ENCODE results near the gene TPCN2. TPM values are rescaled to one million over a fixed set of nuclear protein-coding genes. Genes with fewer than 3 reads are reported as not detected.

Gene TPCN2
- total RNA-seq, 1 experiment from 2014 or later: 63.6 TPM

GRCh38 chr11:69013009-69013951 is 35.5 kb upstream of the TPCN2 start, which contains the start of gene MRGPRF:
Gene MRGPRF, minus strand, starts transcription at chr11:69013246. Its CDS starts 3,345 bp downstream, at chr11:69009901.
- Mint-ChIP-seq H3K9me3 (ENCODE audit: unreplicated experiment) (peaks cover 10% of the 10 kb centered on the region), H3K4me1 (ENCODE audit: low read depth, unreplicated experiment) (peaks cover 12% of the 10 kb centered on the region), H3K36me3 (ENCODE audit: insufficient read depth, unreplicated experiment) (peaks cover 6% of the 10 kb centered on the region), H3K4me3 (ENCODE audit: unreplicated experiment) (no peak within 1 kb of the TSS), H3K27ac (ENCODE audit: unreplicated experiment) (peak within 1 kb of the TSS; percentile 5), H3K27me3 (ENCODE audit: insufficient read depth, unreplicated experiment) (no peaks in the 10 kb centered on the region)
- DNase-seq: peak in 1 of 2 experiments; percentile 35
- Histone ChIP-seq H3K9me3 (no peaks in the 10 kb centered on the region), H3K4me3 (ENCODE audit: low read depth, low read length) (no peak within 1 kb of the TSS), H3K27me3 (replicated peaks; ENCODE audit: control insufficient read depth, insufficient read depth, low read length) (no peaks in the 10 kb centered on the region), H3K4me1 (peaks cover 38% of the 10 kb centered on the region), H3K36me3 (ENCODE audit: control insufficient read depth, insufficient read depth, low read length) (no peaks in the 10 kb centered on the region)
- POLR2A ChIA-PET: no interaction called here
- intact Hi-C loops (cut with micrococcal nuclease; ENCODE audit: unreplicated experiment): no loop called here
- TF ChIP-seq CTCF (IDR thresholded peaks at IDR 0.05; ENCODE audit: insufficient read depth in 1 of 2, low read depth in 1 of 2, low read length in 1 of 2, severe bottlenecking in 1 of 2, unreplicated experiment in 1 of 2): peak in 1 of 2 experiments; percentile 17
- BruUV-seq (replicated peaks): no TSS peak
- CTCF ChIA-PET: interaction anchor here (0.6 to 0.7 kb wide), 2 partner anchors 26 to 109 kb away, joined by 3 to 8 read pairs; partner anchors contain the start of gene IGHMBP2

DNA sequence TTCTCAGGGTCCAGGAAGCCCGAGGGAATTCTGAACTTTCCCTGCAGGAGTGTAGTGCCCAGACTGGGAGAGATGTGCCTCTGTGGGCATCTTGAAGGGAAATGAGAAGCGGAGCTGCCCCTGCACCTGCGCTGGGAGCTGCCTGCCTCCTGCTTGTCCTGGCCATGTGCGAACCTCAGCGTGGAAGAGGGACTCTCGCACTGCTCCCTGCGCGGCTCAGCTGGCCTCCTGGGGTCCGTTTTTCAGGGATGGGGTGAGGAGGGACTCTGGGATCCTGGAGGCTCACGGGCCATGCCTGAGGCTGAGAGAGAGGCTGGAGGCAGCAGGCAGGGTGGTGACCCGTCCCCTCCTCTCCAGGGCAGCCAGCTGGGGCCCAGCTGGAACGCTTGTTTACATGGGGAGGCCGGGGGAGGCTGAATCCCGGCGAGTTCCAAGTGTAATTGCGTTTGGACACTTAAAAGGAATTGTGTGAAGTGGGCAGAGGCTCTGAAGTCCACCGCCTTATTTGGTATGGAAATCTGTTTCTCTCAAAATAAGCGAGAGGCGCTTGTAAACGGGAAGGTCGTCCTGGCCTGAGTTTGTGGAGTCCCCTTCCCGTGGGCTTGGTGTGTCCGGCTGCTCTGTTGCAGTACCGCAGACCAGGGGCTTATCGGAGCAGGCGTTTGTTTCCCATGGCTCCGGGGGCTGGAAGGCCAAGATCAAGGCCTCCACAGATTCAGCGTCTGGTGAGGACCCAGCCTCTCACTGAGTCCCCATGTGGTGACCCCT is 34.5 kb upstream of the TPCN2 start:
- DNase-seq: peak in 1 of 2 experiments; percentile 38
- Histone ChIP-seq H3K4me1 (peaks cover 28% of the 10 kb centered on the region), H3K4me3 (ENCODE audit: low read depth, low read length) (no peak overlapping the region), H3K27me3 (replicated peaks; ENCODE audit: control insufficient read depth, insufficient read depth, low read length) (no peaks in the 10 kb centered on the region), H3K9me3 (no peaks in the 10 kb centered on the region), H3K36me3 (ENCODE audit: control insufficient read depth, insufficient read depth, low read length) (no peaks in the 10 kb centered on the region)
- Mint-ChIP-seq H3K9me3 (ENCODE audit: unreplicated experiment) (peaks cover 10% of the 10 kb centered on the region), H3K4me3 (ENCODE audit: unreplicated experiment) (no peak overlapping the region), H3K36me3 (ENCODE audit: insufficient read depth, unreplicated experiment) (peaks cover 6% of the 10 kb centered on the region), H3K4me1 (ENCODE audit: low read depth, unreplicated experiment) (peaks cover 2% of the 10 kb centered on the region), H3K27ac (ENCODE audit: unreplicated experiment) (no peak overlapping the region), H3K27me3 (ENCODE audit: insufficient read depth, unreplicated experiment) (no peaks in the 10 kb centered on the region)
- POLR2A ChIA-PET: no interaction called here
- BruUV-seq (replicated peaks): no TSS peak
- CTCF ChIA-PET: interaction anchor here (0.7 kb wide), 1 partner anchor 110 kb away, joined by 8 read pairs; the partner anchor contains the start of gene IGHMBP2
- TF ChIP-seq CTCF (IDR thresholded peaks at IDR 0.05; ENCODE audit: insufficient read depth in 1 of 2, low read depth in 1 of 2, low read length in 1 of 2, severe bottlenecking in 1 of 2, unreplicated experiment in 1 of 2): no peak
- intact Hi-C loops (cut with micrococcal nuclease; ENCODE audit: unreplicated experiment): no loop called here

DNA sequence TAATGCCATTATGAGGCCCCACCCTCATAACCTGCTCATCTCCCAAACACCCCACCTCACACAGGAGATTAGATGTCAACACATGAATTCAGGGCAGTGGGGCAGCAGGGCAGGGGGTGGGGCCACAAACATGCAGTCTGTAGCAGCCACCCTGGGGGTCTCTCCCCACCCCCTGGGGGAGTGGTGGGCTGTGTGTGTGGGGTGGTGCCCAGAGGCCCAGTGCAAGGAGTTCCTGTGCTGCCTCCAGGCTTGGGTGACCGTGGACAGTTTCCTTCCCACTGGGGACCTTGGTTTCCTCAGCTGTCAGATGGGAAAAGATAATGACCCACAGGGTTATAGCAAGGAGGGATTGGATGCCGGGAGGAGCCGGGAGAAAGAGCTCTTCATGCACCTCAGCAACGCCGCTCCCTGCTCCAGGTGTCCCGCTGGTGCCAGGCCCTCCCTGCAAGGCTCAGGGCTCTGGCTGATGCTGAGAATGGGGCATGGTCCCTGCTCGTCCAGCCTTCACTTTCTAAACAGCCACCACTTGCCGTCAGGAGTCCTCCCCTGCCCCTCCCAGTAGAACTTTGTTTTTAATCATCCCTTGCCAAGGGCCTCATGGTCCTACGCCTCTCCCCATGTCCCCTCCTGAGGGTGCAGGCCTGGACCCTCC is 33.7 kb upstream of the TPCN2 start:
- Mint-ChIP-seq H3K4me3 (ENCODE audit: unreplicated experiment) (no peak overlapping the region), H3K9me3 (ENCODE audit: unreplicated experiment) (peaks cover 10% of the 10 kb centered on the region), H3K4me1 (ENCODE audit: low read depth, unreplicated experiment) (no peaks in the 10 kb centered on the region), H3K36me3 (ENCODE audit: insufficient read depth, unreplicated experiment) (peaks cover 6% of the 10 kb centered on the region), H3K27me3 (ENCODE audit: insufficient read depth, unreplicated experiment) (no peaks in the 10 kb centered on the region), H3K27ac (ENCODE audit: unreplicated experiment) (no peak overlapping the region)
- TF ChIP-seq CTCF (IDR thresholded peaks at IDR 0.05; ENCODE audit: insufficient read depth in 1 of 2, low read depth in 1 of 2, low read length in 1 of 2, severe bottlenecking in 1 of 2, unreplicated experiment in 1 of 2): no peak
- ChIA-PET POLR2A (no interaction called here), CTCF (no interaction called here)
- no peaks in the 10 kb centered on the region for H3K9me3 ChIP-seq
- no peak overlapping the region for H3K4me3 ChIP-seq (ENCODE audit: low read depth, low read length)
- no peak for DNase-seq
- H3K4me1 ChIP-seq: peaks cover 22% of the 10 kb centered on the region
- intact Hi-C loops (cut with micrococcal nuclease; ENCODE audit: unreplicated experiment): no loop called here
- H3K27me3 ChIP-seq (replicated peaks; ENCODE audit: control insufficient read depth, insufficient read depth, low read length): no peaks in the 10 kb centered on the region
- BruUV-seq (replicated peaks): no TSS peak
- no peaks in the 10 kb centered on the region for H3K36me3 ChIP-seq (ENCODE audit: control insufficient read depth, insufficient read depth, low read length)

All from Caco-2 (cell line).